Stimulated activated CD8-positive, alpha-beta memory T cell treated with anti-CD3 and anti-CD28 coated beads, Interleukin-15, amount 100 ng/mL, for 1 hour (primary cell): ENCODE data around the gene PRDM1.

Experiments used
- DNase-seq: peaks from one replicate; pipeline ENCODE4 v3.0.0-alpha.2; 2020; ENCODE audit warnings: low read depth

Gene PRDM1

DNA sequence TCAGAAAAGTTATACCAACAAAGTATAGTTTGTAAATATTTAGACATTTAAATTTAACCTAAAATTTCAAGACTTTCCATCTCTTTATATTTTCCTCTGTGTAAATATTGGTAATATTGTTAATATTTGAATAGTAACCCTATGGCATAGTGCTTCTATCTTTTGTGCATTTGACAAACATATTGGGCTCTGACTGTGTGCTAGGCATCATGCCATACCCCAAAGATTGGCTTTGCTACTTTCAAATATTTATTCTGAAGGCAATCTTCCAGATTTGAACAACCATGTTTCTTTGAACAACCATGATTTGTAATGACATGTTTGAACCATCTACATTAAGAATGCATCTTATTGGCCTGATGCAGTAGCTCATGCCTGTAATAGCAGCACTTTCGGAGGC is 15.5 kb upstream of the PRDM1 start:
- DNase-seq = no peak

DNA sequence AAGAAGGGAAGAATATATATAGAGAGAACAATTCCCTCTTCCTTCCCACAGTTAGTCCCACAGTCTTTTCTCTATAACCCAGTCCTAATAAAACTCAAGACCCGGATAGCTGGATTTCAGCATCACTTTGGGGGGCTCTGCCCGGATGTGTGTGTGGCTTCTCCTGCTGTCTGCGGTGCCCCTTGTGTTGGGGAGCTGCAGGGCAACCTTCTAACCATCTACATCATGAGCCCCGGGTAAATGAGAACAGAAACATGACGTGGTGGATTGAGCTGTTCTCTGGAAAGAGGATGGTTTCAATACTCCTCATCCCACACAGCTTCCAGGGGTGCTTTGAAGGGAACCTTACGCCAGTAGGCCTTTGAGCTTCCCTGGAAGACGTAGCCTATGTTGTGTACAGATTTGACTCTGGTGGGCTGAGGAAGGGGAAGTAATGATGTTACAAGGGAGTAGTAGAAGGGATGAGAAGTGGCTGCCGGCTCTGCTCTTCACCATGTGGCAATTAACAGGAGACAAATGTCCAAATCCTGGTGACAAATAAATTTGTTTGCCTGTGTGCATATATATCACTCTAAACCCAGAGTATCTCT is 13.5 kb upstream of the PRDM1 start:
- no peak for DNase-seq

DNA sequence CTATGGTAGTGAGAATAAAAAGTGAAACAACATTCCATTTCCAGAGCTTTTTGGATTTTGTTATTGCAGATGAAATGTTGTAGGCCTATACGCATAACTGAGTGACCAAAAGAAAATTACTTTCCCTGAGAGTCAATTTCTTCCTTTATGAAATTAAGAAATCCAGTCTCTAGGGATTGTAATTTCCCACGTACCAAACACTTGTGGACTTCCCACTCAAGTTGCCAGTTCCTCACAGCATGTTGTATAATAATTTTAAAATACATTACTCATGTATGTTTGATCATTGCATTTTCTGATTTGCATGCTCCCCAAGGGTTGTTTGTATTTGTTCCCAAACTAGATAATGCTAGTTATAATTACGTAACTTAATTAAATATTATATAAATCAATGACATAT is 12.0 kb upstream of the PRDM1 start:
- no peak for DNase-seq

DNA sequence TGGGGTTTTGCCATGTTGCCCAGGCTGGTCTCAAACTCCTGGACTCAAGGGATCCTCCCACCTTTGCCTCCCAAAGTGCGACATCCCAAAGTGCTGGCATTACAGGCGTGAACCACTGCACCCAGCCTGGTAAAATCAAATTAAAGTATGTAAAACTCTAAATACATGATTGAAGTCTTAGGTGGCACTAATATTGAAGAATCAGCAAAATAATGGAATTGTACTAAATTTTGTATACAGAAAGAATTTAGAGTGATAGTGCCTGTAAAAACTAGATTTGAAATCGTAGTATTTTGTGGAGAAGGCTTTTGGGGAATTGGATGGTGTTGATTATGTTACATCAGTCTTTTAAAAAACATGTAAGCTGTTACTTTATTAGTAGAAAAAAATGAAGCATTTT is 10.0 kb upstream of the PRDM1 start:
- DNase-seq = no peak

DNA sequence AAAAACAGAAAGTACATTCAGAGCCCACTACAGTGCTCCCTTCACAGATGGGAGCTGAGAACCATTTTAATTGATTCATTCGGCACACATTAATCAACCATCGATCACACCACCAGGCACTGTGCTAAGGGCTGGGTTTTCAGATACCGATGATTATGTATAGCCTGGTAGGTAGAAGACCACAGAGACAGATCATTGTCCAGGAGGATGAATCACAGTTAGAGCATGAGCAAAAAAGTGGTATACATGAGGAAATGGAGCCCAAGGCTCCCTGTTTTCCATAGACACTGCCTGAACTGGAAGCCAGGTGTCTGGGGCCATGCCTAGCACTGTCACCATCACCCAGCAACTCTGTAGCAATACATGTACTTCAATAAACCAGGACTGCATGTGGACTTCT is 9.0 kb upstream of the PRDM1 start:
- DNase-seq = no peak

DNA sequence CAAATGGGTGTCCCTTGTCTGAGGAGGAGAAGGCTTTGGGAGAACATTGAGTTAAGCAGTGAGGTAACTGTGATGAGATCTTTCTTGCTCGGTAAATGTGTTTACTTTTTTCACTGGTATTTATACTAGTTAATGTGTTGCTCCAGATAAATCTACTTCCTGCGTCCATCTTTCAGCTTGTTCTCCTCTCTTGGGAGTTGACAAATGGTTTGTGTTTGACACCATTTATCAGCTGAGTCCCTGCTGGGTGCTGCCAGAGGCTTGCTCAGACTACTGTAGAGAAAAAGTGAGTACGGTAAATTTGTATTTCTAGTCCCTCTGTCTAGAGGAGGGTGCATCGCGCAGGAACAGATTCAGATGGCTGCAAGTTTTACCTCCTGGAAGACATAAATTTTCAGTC is 8.3 kb upstream of the PRDM1 start:
- DNase-seq = no peak

GRCh38 chr6:106079961-106080762 is 6.0 kb upstream of the PRDM1 start:
- no peak for DNase-seq

DNA sequence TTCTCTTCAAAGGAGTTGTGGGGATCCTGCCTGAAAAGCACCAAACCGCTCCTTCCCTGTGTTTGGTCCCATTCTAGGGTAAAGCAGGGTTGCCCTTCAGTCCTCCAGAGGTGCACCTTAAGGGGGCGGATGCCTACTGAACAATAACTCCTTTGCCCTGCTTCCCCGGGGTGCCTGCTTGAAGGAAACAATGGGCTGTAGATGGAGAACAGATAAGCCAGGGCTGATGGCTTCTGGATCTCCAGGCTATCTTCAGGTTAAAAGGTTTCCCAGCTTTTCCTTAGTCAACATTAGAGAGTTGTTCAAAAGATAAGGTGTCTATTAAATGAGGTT is 5.4 kb upstream of the PRDM1 start:
- no peak for DNase-seq

DNA sequence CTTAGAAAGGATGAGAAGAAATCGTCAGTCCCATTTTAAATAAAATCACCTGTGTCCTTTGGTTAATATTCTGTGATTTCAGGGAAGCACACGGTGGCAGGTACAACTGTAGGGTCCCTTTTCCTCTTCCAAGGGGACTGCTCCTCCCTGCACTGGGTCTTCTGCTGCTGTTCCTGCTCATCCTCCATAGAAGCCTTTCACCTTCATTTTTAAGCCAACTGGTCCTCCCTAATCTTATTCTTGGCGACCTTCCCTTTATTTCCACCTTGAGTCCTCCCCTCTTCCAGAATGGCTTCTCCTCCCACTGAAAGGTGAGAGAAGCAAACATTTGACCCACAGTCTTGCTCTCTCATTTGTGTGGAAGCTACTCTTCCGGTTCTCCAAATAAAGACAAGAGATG is 4.4 kb upstream of the PRDM1 start:
- DNase-seq = no peak

DNA sequence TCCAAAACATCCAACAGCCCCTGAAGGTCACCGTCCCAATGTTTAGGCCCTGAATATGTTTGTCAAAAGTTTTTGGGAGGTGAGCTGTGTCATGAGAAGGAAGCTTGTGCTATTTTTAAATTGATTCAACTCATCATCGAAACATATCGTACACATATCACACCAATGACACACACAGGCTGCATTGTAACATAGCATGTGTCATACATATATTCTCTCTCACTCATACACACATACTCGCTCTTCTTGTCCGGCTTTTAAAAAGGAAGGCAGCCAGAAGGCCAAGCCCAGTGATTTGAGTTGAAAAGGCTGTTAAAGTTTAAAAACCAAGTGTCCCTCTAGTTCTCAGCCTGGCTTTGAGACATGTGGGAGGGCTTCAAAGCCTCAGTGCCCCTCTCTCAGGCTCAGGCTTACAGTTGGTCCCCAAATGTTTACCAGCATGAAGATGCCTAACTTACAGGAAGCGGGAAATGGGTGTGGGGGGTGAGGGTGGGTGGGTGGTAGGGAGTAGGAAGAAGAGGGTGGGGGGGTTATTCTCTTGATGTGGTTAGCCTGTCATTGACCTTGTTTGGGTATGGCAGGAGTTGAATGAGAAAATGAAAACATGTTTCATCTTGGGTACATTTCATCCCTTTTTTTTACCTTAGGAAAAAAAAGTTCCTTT is 3.3 kb upstream of the PRDM1 start:
- DNase-seq = no peak

DNA sequence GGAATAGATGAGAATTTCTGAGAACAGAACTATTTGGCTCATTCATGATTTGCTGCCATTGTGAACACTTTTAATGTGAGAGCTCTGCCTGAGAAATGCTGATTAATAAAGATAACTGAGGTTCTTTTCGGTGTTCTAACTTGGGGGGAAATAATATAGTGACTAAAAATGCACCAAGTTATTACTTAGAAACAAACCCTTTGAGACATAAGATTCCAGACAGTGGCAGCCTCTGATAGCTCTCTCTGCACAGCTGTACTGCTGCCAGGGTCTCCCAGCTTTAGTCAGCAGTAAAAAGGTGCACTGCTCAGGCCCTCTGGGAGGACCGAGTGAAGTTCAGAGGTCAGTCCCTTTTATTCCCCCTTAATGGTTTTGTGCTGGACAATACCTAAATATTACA is 2.5 kb upstream of the PRDM1 start:
- DNase-seq = no peak

DNA sequence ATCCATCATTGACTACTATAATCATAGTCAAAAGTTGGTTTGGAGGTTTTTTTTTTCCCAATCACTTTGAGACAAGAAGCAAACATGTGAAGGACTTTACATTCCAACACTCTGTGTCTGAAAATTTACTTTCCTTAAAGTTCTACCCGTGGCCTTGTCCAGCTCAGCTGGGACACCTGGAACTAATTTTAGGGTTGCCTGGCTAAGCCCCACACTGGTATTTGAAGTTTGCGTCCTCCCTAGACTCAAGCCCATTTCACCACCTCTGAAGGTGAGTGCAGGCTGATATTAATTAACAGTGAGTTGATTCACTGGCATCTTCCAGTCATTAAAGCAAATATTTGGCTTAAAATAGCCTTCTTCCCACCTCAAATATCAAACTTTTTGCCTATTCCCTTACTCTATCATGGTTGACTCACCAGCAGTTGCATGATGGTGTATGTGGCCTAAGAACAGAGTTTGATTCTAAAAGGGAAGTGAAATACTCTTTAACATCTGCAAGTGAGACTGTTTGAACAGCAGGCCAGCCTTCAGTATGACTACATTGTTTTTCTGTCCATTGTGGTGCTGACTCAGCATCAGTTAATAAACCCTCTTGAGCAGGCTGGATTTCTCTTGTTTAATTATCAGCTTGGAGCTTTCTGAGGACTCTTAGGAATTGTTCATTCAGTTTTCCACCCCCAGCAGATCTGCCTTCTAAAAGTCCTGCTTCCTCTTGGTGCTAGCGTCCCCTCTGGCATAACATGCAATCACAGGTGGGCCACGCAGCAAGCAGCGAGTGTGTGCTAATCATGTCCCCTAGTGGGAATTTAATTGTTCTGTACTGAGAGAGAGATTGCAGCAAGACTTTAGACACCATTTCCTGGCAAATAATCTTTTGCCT is 1.8 kb upstream of the PRDM1 start:
- no peak for DNase-seq

- no peak for DNase-seq
Measured at GRCh38 chr6:106084989-106085691, 996 bp upstream of the PRDM1 start.

GRCh38 chr6:106085692-106085983 is 498 bp upstream of the PRDM1 start:
- no peak for DNase-seq

- no peak for DNase-seq
Measured at GRCh38 chr6:106086814-106087175, 659 bp downstream of the PRDM1 start.

DNA sequence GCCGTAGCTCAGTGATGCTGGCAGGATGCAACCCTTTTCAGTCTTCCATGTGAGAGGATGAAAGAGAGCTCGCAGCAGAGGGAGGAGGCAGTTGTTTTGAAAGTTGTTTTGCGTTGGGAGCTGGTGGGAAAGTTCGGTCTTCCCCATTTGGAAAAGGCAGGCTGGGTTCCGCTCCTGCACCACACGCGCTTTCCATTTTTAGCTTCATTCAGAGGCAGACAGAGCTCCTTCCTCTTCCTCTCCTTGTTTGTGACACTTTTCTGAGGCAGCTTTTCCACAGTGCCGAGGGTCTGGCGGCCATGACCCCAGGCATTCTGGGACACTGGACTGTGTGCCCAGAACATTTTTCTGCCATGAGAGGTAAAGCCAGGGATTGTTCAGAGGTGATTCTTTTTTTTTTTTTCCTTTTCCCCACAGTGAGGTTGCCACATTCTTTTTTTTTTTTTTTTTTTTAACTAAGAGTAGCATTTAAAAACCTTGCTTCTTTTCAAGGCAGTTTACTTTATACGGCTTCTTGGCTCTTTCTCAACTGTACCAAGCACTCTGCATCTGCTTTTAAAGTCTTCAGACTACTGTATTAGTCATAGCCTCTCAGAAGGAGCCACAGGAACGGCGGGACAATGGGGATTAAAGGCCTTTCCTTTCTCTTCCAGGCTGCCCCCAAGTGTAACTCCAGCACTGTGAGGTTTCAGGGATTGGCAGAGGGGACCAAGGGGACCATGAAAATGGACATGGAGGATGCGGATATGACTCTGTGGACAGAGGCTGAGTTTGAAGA is 1.6 kb downstream of the PRDM1 start:
- no peak for DNase-seq

DNA sequence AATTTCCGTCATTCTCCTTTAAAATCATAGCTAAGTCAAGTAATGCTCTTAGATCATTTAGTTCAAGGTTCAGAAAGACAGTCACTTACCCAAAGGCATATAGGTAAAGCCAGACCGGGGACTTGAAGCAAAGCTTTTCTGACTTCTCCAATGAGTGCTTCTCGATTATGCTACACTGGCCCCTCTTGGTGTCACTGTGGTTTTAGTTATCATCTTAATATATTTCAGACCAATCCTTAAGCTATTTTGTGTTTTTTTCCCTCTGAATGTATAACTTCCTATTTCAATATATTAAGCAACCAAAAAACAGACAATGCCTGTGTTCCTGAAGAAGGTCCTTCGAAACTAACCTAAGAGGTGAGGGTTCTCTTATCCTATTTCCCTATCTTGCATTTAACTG is 3.9 kb downstream of the PRDM1 start:
- no peak for DNase-seq

DNA sequence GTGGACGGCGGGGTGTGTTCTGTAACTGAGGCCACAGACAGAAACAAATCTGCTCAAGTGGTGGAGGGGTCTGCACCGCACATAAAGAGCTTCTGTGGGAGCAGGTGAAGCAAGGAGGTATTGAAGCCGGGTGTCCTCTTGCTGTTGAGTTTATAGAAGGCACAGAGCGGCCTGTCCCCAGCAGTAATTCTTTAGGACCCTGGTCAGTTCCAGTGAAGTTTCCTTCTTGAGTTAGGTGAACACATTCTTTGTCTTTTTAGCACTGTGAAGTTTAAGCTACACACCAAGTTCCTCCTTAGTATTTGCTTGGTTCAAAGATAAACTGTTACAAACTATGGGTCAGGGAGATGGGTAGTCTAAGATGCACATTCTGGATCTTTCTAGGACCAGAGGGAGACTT is 6.1 kb downstream of the PRDM1 start:
- no peak for DNase-seq

DNA sequence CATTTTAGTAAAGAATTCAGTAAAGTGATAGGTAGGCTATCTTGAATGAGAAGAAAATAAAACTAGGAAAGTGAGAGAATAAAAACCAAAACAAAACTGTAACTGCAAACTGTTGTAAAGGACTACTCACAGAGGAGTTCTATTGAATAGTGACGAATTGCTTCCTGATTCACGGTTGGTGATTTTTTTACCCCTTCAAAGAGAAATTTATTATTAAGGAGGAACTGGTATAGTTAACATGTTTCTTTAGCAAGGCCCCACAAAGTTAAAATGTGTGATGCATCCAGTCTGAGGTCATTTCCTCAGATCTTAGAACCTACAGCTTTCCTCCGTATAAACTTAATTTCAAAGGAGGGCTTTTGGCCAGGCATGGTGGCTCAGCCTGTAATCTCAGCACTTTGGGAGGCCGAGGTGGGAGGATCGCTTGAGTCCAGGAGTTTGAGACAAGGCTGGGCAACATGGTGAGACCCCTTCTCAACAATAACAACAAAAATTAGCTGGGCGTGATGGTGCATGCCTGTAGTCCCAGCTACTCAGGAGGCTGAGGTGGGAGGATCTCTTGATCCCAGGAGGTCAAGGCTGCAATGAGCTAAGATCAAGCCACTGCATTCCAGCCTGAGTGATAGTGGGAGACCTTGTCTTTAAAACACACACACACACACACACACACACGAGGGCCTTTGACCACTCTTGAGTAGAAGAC is 8.3 kb downstream of the PRDM1 start:
- DNase-seq = no peak

DNA sequence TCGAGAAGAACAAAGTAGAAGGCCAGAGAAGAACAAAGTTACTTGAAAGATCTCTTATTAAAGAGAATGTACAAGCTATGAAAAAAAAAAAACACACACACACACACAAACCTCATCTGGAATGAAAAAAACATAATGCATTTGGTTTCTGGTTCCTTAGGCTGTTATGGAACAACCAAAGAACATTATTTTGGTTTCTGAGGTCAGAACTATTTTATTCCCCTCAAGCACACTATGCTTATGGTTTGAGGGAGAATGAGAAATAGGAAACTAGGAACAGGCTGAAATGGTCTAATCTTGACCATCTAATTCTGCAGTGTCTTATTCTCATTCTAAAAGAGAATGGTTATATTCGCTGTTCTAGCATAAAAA is 8.8 kb downstream of the PRDM1 start:
- DNase-seq = no peak
